ENCODE results near the gene NRGN.

- TF ChIP-seq CTCF (IDR thresholded peaks at IDR 0.05) = no peak
- TF ChIP-seq POLR2A (IDR thresholded peaks at IDR 0.05) = no peak
Measured at GRCh38 chr11:124728134-124728533, 11.6 kb upstream of the NRGN start.
